LNCaP clone FGC (cell line): ENCODE data around the gene ZNF541.
A peak's percentile ranks its signal among the peaks of the same experiment; 100 is the strongest.

ENCODE experiments used
- DNase-seq: peaks from one replicate; pipeline ENCODE4 v3.0.0-alpha.2; 2011; ENCODE audit warnings: low read depth
- H3K4me3 ChIP-seq: 2 replicates; pipeline ENCODE4 v1.5.1; 2011; ENCODE audit warnings: mild to moderate bottlenecking, low read depth, low read length, control low read depth
- CTCF ChIP-seq: IDR thresholded peaks from 2 replicates; pipeline ENCODE4 v1.5.1; 2012; ENCODE audit warnings: mild to moderate bottlenecking; ENCODE audit not compliant: control insufficient read depth, insufficient read depth; ENCODE audit errors: extremely low read depth

Gene ZNF541

GRCh38 chr19:47581605-47582319 lies 8.8 kb upstream of the ZNF541 start:
- DNase-seq: peak; percentile 66
- TF ChIP-seq CTCF: no peak
- no peak overlapping the region for H3K4me3 ChIP-seq

- DNase-seq: no peak
- no peak for TF ChIP-seq CTCF
- H3K4me3 ChIP-seq: no peak overlapping the region
Observed at GRCh38 chr19:47580397-47580796, 7.4 kb upstream of the ZNF541 start.

GRCh38 chr19:47572635-47573034 lies 313 bp downstream of the ZNF541 start:
- no peak for DNase-seq
- no peak for TF ChIP-seq CTCF
- H3K4me3 ChIP-seq: no peak overlapping the region

- H3K4me3 ChIP-seq: no peak overlapping the region
- DNase-seq: no peak
- TF ChIP-seq CTCF: no peak
Observed at GRCh38 chr19:47569331-47569730, 3.6 kb downstream of the ZNF541 start.

- DNase-seq: no peak
- H3K4me3 ChIP-seq: no peak overlapping the region
- TF ChIP-seq CTCF: no peak
Observed at GRCh38 chr19:47564081-47564480, 8.9 kb downstream of the ZNF541 start.

GRCh38 chr19:47561440-47562057 lies 11.4 kb downstream of the ZNF541 start:
- no peak for TF ChIP-seq CTCF
- no peak overlapping the region for H3K4me3 ChIP-seq
- DNase-seq: no peak

GRCh38 chr19:47560999-47561398 lies 11.9 kb downstream of the ZNF541 start:
- no peak overlapping the region for H3K4me3 ChIP-seq
- DNase-seq: no peak
- no peak for TF ChIP-seq CTCF
